ENCODE measurements around the gene OR1I1. TPM values are rescaled to one million over a fixed set of nuclear protein-coding genes. Genes with fewer than 3 reads are reported as not detected.
"Not testable (repeated sequence)": the region's sequence is repeated elsewhere in the genome, so short reads cannot be mapped to it uniquely, and the experiment has no call there.

The OR1I1 gene
- polyA plus RNA-seq, 4 donors = not detected

- 50 to 70% (median 52%) methylated on average over 5 of the region's 5 CpGs for WGBS, 3 donors
- DNase-seq (no peak), FAIRE-seq (no peak)
Measured at GRCh38 chr19:15048128-15048527, 33.9 kb upstream of the OR1I1 start.

GRCh38 chr19:15048885-15049541 is 33.0 kb upstream of the OR1I1 start, which contains the start of gene CASP14:
Gene CASP14 (plus strand): TSS chr19:15049480. CDS start chr19:15052252, 2,772 bp downstream.
- Histone ChIP-seq H3K4me3 (ENCODE audit: low read depth in 1 of 3, low read length in 3 of 3) (no peak within 1 kb of the TSS), H3K4me1 (ENCODE audit: control insufficient read depth in 3 of 3, insufficient read depth in 2 of 3, low read depth in 1 of 3, low read length in 2 of 3) (no peaks in the 10 kb centered on the region), H3K27me3 (ENCODE audit: control insufficient read depth in 3 of 3, insufficient read depth in 3 of 3, low read length in 3 of 3) (no peaks in the 10 kb centered on the region), H3K36me3 (ENCODE audit: control insufficient read depth in 3 of 3, insufficient read depth in 2 of 3, low read depth in 1 of 3, low read length in 3 of 3) (no peaks in the 10 kb centered on the region), H3K9me3 (ENCODE audit: control insufficient read depth in 2 of 2, insufficient read depth in 1 of 2, low read depth in 1 of 2, low read length in 1 of 2) (no peaks in the 10 kb centered on the region), H3K27ac (ENCODE audit: low read depth in 1 of 3, low read length in 2 of 3) (no peak within 1 kb of the TSS)
- DNase-seq (no peak), FAIRE-seq (no peak)
- 84 to 93% (median 88%) methylated on average over 11 of the region's 11 CpGs for WGBS, 3 donors

More at GRCh38 chr19:15048128-15048527, 33.9 kb upstream of the OR1I1 start:
- Histone ChIP-seq H3K27ac (ENCODE audit: low read depth in 1 of 3, low read length in 2 of 3) (no peak overlapping the region), H3K4me3 (ENCODE audit: low read depth in 1 of 3, low read length in 3 of 3) (no peak overlapping the region), H3K4me1 (ENCODE audit: control insufficient read depth in 3 of 3, insufficient read depth in 2 of 3, low read depth in 1 of 3, low read length in 2 of 3) (no peaks in the 10 kb centered on the region), H3K9me3 (ENCODE audit: control insufficient read depth in 2 of 2, insufficient read depth in 1 of 2, low read depth in 1 of 2, low read length in 1 of 2) (no peaks in the 10 kb centered on the region), H3K27me3 (ENCODE audit: control insufficient read depth in 3 of 3, insufficient read depth in 3 of 3, low read length in 3 of 3) (no peaks in the 10 kb centered on the region), H3K36me3 (ENCODE audit: control insufficient read depth in 3 of 3, insufficient read depth in 2 of 3, low read depth in 1 of 3, low read length in 3 of 3) (no peaks in the 10 kb centered on the region)

GRCh38 chr19:15050639-15051038 is 31.4 kb upstream of the OR1I1 start:
- no peak overlapping the region for H3K27ac ChIP-seq (ENCODE audit: low read depth in 1 of 3, low read length in 2 of 3)
- H3K4me3 ChIP-seq (ENCODE audit: low read depth in 1 of 3, low read length in 3 of 3) = no peak overlapping the region
- FAIRE-seq = no peak
- no peaks in the 10 kb centered on the region for H3K9me3 ChIP-seq (ENCODE audit: control insufficient read depth in 2 of 2, insufficient read depth in 1 of 2, low read depth in 1 of 2, low read length in 1 of 2)
- 81 to 86% (median 84%) methylated on average over 2 of the region's 2 CpGs for WGBS, 3 donors
- H3K27me3 ChIP-seq (ENCODE audit: control insufficient read depth in 3 of 3, insufficient read depth in 3 of 3, low read length in 3 of 3) = no peaks in the 10 kb centered on the region
- H3K4me1 ChIP-seq (ENCODE audit: control insufficient read depth in 3 of 3, insufficient read depth in 2 of 3, low read depth in 1 of 3, low read length in 2 of 3) = no peaks in the 10 kb centered on the region
- DNase-seq = no peak
- no peaks in the 10 kb centered on the region for H3K36me3 ChIP-seq (ENCODE audit: control insufficient read depth in 3 of 3, insufficient read depth in 2 of 3, low read depth in 1 of 3, low read length in 3 of 3)

DNA sequence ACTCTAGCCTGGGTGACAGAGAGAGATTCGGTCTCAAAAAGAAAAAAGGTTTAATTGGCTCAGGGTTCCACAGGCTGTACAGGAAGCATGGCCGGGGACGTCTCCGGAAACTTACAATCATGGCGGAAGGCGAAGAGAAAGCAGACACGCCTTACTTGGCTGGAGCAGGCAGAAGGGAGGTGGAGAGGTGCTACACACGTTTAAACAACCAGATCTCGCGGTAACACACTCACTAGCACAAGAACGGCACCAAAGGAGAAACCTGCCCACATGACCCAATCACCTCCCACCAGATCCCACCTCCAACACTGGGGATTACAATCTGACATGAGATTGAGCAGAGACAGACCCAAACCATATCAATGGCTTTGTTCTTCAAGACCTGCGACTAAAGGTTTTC is 20.0 kb upstream of the OR1I1 start:
- no peak overlapping the region for H3K27ac ChIP-seq (ENCODE audit: low read depth in 1 of 3, low read length in 2 of 3)
- no peaks in the 10 kb centered on the region for H3K4me1 ChIP-seq (ENCODE audit: control insufficient read depth in 3 of 3, insufficient read depth in 2 of 3, low read depth in 1 of 3, low read length in 2 of 3)
- DNase-seq (no peak), FAIRE-seq (no peak)
- WGBS, 3 donors = 86 to 88% (median 86%) methylated on average over 12 of the region's 12 CpGs
- no peaks in the 10 kb centered on the region for H3K9me3 ChIP-seq (ENCODE audit: control insufficient read depth in 2 of 2, insufficient read depth in 1 of 2, low read depth in 1 of 2, low read length in 1 of 2)
- peaks cover 0 to 6% (median 2%) of the 10 kb centered on the region in 3 donors for H3K27me3 ChIP-seq (ENCODE audit: control insufficient read depth in 3 of 3, insufficient read depth in 3 of 3, low read length in 3 of 3)
- no peak overlapping the region for H3K4me3 ChIP-seq (ENCODE audit: low read depth in 1 of 3, low read length in 3 of 3)
- H3K36me3 ChIP-seq (ENCODE audit: control insufficient read depth in 3 of 3, insufficient read depth in 2 of 3, low read depth in 1 of 3, low read length in 3 of 3) = no peaks in the 10 kb centered on the region

GRCh38 chr19:15070386-15070785 is 11.6 kb upstream of the OR1I1 start:
- H3K9me3 ChIP-seq (ENCODE audit: control insufficient read depth in 2 of 2, insufficient read depth in 1 of 2, low read depth in 1 of 2, low read length in 1 of 2); H3K36me3 ChIP-seq (ENCODE audit: control insufficient read depth in 3 of 3, insufficient read depth in 2 of 3, low read depth in 1 of 3, low read length in 3 of 3); FAIRE-seq; DNase-seq; H3K27me3 ChIP-seq (ENCODE audit: control insufficient read depth in 3 of 3, insufficient read depth in 3 of 3, low read length in 3 of 3); H3K27ac ChIP-seq (ENCODE audit: low read depth in 1 of 3, low read length in 2 of 3); H3K4me1 ChIP-seq (ENCODE audit: control insufficient read depth in 3 of 3, insufficient read depth in 2 of 3, low read depth in 1 of 3, low read length in 2 of 3); H3K4me3 ChIP-seq (ENCODE audit: low read depth in 1 of 3, low read length in 3 of 3): not testable (repeated sequence)
- 55 to 77% (median 62%) methylated on average over 4 of the region's 4 CpGs for WGBS, 3 donors

- H3K9me3 ChIP-seq (ENCODE audit: control insufficient read depth in 2 of 2, insufficient read depth in 1 of 2, low read depth in 1 of 2, low read length in 1 of 2) = no peaks in the 10 kb centered on the region
- no peaks in the 10 kb centered on the region for H3K36me3 ChIP-seq (ENCODE audit: control insufficient read depth in 3 of 3, insufficient read depth in 2 of 3, low read depth in 1 of 3, low read length in 3 of 3)
- DNase-seq (no peak), FAIRE-seq (no peak)
- no peaks in the 10 kb centered on the region for H3K4me1 ChIP-seq (ENCODE audit: control insufficient read depth in 3 of 3, insufficient read depth in 2 of 3, low read depth in 1 of 3, low read length in 2 of 3)
- H3K27me3 ChIP-seq (ENCODE audit: control insufficient read depth in 3 of 3, insufficient read depth in 3 of 3, low read length in 3 of 3) = peaks cover 0 to 2% (median 0%) of the 10 kb centered on the region in 3 donors
- H3K27ac ChIP-seq (ENCODE audit: low read depth in 1 of 3, low read length in 2 of 3) = no peak overlapping the region
- WGBS, 3 donors = 62 to 66% (median 63%) methylated on average over 23 of the region's 23 CpGs
- no peak overlapping the region for H3K4me3 ChIP-seq (ENCODE audit: low read depth in 1 of 3, low read length in 3 of 3)
Measured at GRCh38 chr19:15072930-15073647, 8.9 kb upstream of the OR1I1 start.

DNA sequence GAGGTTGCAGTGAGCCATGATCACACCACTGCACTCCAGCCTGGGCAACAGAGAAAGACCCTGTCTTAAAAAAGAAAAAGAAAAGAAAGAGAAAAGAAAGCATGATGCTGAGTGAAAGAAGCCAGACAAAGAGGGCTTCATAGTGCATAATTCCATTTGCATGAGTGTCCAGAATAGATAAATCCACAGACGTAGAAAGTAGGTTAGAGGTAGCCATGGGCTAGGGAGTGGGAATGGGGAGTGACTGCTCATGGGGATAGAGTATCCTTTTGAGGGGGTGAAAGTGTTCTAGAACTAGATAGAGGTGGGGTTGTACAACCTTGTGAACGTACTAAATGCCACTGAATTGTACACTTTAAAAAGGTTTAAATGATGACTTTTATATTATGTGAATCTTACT is 7.6 kb upstream of the OR1I1 start:
- no peak for FAIRE-seq

DNA sequence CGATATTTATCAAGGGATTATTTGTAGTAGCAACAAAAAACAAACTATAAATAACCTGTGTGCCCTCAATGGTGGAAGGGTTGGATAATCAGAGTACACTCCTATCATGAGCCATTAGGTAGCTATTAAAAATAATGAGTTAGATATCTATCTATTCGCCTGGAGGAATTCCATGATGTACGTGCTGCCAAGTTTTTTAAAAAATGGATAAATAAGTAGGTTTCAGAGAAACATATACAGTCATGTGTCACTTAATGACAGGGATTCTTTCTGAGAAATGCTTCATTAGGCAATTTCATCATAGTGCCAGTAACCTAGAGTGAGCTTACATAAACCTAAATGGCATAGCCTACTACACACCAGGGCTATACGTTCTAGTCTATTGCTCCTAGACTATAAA is 6.2 kb upstream of the OR1I1 start:
- Histone ChIP-seq H3K4me1 (ENCODE audit: control insufficient read depth in 3 of 3, insufficient read depth in 2 of 3, low read depth in 1 of 3, low read length in 2 of 3) (no peaks in the 10 kb centered on the region), H3K36me3 (ENCODE audit: control insufficient read depth in 3 of 3, insufficient read depth in 2 of 3, low read depth in 1 of 3, low read length in 3 of 3) (no peaks in the 10 kb centered on the region), H3K4me3 (ENCODE audit: low read depth in 1 of 3, low read length in 3 of 3) (no peak overlapping the region), H3K27ac (ENCODE audit: low read depth in 1 of 3, low read length in 2 of 3) (no peak overlapping the region), H3K9me3 (ENCODE audit: control insufficient read depth in 2 of 2, insufficient read depth in 1 of 2, low read depth in 1 of 2, low read length in 1 of 2) (no peaks in the 10 kb centered on the region), H3K27me3 (ENCODE audit: control insufficient read depth in 3 of 3, insufficient read depth in 3 of 3, low read length in 3 of 3) (no peaks in the 10 kb centered on the region)
- WGBS, 3 donors = 76 to 79% (median 78%) methylated on average over 4 of the region's 4 CpGs
- DNase-seq = no peak
- no peak for FAIRE-seq

More for the DNA sequence above, 7.6 kb upstream of the OR1I1 start:
- Histone ChIP-seq H3K36me3 (ENCODE audit: control insufficient read depth in 3 of 3, insufficient read depth in 2 of 3, low read depth in 1 of 3, low read length in 3 of 3) (no peaks in the 10 kb centered on the region), H3K4me1 (ENCODE audit: control insufficient read depth in 3 of 3, insufficient read depth in 2 of 3, low read depth in 1 of 3, low read length in 2 of 3) (no peaks in the 10 kb centered on the region), H3K27ac (ENCODE audit: low read depth in 1 of 3, low read length in 2 of 3) (no peak overlapping the region), H3K4me3 (ENCODE audit: low read depth in 1 of 3, low read length in 3 of 3) (no peak overlapping the region), H3K27me3 (ENCODE audit: control insufficient read depth in 3 of 3, insufficient read depth in 3 of 3, low read length in 3 of 3) (no peaks in the 10 kb centered on the region), H3K9me3 (ENCODE audit: control insufficient read depth in 2 of 2, insufficient read depth in 1 of 2, low read depth in 1 of 2, low read length in 1 of 2) (no peaks in the 10 kb centered on the region)
- no peak for DNase-seq
- 35 to 65% (median 52%) methylated on average over 2 of the region's 2 CpGs for whole genome bisulfite sequencing, 3 donors
